Measurements from ENCODE around the gene SSH2.

DNA sequence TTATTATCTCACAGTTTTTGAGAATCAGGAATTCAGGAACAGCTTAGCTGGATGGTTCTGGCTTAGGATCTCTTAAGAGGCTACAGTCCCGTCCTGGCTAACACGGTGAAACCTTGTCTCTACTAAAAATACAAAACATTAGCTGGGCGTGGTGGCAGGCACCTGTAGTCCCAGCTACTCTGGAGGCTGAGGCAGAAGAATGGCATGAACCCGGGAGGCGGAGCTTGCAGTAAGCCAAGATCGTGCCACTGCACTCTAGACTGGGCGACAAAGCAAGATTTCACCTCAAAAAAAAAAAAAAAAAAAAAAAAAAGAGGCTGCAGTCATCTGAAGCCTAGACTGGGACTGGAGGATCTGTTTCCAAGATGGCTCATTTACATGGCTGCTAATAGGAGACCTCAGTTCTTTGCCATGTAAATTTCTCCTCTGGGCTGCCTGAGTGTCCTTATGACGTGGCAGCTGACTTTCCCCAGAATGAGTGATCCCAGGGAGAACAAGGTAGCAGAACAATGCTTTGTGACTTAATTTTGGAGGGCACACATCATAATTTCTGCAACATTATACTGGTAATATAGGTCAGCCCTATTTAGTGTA lies 211.5 kb downstream of the SSH2 start:
- TF ChIP-seq FOXA1 (IDR thresholded peaks at IDR 0.05) (no peak), JUND (IDR thresholded peaks at IDR 0.05) (no peak), SP1 (IDR thresholded peaks at IDR 0.05) (no peak)
- TF ChIP-seq, protein P1, sequence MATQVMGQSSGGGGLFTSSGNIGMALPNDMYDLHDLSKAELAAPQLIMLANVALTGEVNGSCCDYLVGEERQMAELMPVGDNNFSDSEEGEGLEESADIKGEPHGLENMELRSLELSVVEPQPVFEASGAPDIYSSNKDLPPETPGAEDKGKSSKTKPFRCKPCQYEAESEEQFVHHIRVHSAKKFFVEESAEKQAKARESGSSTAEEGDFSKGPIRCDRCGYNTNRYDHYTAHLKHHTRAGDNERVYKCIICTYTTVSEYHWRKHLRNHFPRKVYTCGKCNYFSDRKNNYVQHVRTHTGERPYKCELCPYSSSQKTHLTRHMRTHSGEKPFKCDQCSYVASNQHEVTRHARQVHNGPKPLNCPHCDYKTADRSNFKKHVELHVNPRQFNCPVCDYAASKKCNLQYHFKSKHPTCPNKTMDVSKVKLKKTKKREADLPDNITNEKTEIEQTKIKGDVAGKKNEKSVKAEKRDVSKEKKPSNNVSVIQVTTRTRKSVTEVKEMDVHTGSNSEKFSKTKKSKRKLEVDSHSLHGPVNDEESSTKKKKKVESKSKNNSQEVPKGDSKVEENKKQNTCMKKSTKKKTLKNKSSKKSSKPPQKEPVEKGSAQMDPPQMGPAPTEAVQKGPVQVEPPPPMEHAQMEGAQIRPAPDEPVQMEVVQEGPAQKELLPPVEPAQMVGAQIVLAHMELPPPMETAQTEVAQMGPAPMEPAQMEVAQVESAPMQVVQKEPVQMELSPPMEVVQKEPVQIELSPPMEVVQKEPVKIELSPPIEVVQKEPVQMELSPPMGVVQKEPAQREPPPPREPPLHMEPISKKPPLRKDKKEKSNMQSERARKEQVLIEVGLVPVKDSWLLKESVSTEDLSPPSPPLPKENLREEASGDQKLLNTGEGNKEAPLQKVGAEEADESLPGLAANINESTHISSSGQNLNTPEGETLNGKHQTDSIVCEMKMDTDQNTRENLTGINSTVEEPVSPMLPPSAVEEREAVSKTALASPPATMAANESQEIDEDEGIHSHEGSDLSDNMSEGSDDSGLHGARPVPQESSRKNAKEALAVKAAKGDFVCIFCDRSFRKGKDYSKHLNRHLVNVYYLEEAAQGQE (IDR thresholded peaks at IDR 0.05): no peak
- TF ChIP-seq, protein P2, sequence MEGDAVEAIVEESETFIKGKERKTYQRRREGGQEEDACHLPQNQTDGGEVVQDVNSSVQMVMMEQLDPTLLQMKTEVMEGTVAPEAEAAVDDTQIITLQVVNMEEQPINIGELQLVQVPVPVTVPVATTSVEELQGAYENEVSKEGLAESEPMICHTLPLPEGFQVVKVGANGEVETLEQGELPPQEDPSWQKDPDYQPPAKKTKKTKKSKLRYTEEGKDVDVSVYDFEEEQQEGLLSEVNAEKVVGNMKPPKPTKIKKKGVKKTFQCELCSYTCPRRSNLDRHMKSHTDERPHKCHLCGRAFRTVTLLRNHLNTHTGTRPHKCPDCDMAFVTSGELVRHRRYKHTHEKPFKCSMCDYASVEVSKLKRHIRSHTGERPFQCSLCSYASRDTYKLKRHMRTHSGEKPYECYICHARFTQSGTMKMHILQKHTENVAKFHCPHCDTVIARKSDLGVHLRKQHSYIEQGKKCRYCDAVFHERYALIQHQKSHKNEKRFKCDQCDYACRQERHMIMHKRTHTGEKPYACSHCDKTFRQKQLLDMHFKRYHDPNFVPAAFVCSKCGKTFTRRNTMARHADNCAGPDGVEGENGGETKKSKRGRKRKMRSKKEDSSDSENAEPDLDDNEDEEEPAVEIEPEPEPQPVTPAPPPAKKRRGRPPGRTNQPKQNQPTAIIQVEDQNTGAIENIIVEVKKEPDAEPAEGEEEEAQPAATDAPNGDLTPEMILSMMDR (IDR thresholded peaks at IDR 0.05; ENCODE audit: low read depth, low read length, missing input control): no peak
